ENCODE measurements around the gene MLIP. TPM values are rescaled to one million over a fixed set of nuclear protein-coding genes. Genes with fewer than 3 reads are reported as not detected.

Gene MLIP, protein sequence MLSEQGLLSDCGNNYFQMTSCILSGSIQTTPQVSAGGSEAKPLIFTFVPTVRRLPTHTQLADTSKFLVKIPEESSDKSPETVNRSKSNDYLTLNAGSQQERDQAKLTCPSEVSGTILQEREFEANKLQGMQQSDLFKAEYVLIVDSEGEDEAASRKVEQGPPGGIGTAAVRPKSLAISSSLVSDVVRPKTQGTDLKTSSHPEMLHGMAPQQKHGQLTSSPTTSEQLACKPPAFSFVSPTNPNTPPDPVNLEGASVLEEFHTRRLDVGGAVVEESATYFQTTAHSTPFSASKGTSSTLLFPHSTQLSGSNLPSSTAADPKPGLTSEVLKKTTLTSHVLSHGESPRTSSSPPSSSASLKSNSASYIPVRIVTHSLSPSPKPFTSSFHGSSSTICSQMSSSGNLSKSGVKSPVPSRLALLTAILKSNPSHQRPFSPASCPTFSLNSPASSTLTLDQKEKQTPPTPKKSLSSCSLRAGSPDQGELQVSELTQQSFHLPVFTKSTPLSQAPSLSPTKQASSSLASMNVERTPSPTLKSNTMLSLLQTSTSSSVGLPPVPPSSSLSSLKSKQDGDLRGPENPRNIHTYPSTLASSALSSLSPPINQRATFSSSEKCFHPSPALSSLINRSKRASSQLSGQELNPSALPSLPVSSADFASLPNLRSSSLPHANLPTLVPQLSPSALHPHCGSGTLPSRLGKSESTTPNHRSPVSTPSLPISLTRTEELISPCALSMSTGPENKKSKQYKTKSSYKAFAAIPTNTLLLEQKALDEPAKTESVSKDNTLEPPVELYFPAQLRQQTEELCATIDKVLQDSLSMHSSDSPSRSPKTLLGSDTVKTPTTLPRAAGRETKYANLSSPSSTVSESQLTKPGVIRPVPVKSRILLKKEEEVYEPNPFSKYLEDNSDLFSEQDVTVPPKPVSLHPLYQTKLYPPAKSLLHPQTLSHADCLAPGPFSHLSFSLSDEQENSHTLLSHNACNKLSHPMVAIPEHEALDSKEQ
- not detected for polyA plus RNA-seq (2013, experiment 1 of 2)
- 0.19 TPM for polyA plus RNA-seq (2013, experiment 2 of 2)

DNA sequence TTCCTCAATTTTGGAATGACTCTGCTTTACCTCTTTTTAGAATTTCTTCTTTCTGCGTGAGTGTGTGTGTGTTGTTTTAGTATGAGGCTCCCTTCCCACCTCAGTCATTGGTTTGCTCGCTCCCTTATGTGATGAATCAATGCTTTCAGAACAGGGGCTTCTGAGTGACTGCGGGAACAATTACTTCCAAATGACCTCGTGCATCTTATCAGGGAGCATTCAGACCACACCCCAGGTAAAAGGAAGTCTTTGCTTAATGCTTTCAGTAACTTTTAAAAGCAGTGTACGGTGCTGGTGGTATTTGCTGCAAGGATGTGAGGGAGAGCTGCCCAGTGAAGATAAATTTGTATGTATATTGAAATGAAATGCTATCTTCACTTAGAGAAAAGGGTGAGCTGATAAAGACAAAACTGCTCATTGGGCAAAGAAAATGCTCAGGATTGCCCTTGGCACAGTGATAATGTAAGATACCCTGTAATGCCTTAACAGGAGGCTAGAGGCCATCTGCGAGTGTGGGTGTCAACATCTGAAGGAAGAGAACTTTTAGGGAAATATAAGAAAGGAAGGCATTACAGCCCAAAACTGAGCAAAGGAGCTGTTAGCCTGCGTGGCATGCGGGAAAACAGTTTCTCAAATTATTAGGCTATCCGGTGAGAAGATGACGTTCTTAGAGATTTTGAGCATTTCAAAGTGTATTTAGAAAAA, at the start of gene MLIP:
Gene MLIP (plus strand): TSS at position 103 of the 705 bp plus-strand sequence. CDS start 37 bp downstream, at position 140.
- Histone ChIP-seq H3K4me3 (ENCODE audit: low read length) (no peak within 1 kb of the TSS), H3K27ac (ENCODE audit: low read depth, low read length) (no peak within 1 kb of the TSS), H3K9me3 (ENCODE audit: insufficient read depth, low read depth, low read length) (no peaks in the 10 kb centered on the region), H3K36me3 (ENCODE audit: insufficient read depth, low read length) (no peaks in the 10 kb centered on the region), H3K4me1 (ENCODE audit: insufficient read depth, low read length) (0 out of 2 replicates have a peak, but pooled peaks cover 3% of the 10 kb centered on the region), H3K9ac (ENCODE audit: low read depth, low read length) (no peak within 1 kb of the TSS), H3K27me3 (ENCODE audit: insufficient read depth, low read length) (no peaks in the 10 kb centered on the region)
- WGBS, result 80% methylated on average over 8 of the region's 10 CpGs

DNA sequence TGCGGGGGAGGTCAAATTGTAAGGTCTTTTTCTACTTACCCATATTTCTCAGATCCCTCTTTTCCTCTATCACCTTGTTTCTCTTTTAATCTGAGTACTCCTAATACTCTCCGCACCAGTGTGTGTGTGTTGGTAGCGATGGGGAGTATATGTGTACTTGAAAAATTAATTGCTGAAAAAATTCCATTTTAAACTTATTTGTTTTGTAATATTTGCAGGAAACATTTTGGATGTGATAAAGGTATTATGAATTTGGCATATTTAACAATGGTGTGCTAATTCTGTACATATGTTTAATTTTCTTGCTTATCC, 48.1 kb upstream of the MLIP start:
- Histone ChIP-seq H3K9ac (ENCODE audit: low read depth, low read length) (no peak overlapping the region), H3K27ac (ENCODE audit: low read depth, low read length) (no peak overlapping the region), H3K4me1 (ENCODE audit: insufficient read depth, low read length) (no peaks in the 10 kb centered on the region), H3K36me3 (ENCODE audit: insufficient read depth, low read length) (no peaks in the 10 kb centered on the region), H3K27me3 (ENCODE audit: insufficient read depth, low read length) (no peaks in the 10 kb centered on the region), H3K4me3 (ENCODE audit: low read length) (no peak overlapping the region), H3K9me3 (ENCODE audit: insufficient read depth, low read depth, low read length) (no peaks in the 10 kb centered on the region)
- WGBS, result no CpG with 5 or more reads among the region's 3 CpGs

DNA sequence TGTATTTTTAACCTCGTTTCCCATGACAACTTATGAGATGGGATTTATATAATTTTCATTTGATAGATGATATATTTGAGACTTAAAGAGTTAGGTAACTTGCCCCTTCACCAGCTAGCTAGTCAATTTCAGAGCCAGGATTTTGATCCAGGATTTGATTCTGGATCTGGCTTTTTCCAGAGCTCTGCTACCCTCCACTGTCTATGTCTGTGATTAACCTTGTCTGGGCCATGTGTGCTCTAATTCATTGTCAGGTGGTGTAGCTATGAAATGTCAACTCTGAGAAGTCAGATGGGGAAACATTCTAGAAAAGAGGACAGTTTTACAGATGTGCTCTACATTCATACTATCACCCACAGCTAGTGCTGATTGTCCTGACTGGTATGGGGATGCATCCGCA, 42.5 kb upstream of the MLIP start:
- H3K4me1 ChIP-seq (ENCODE audit: insufficient read depth, low read length), result peaks cover 18% of the 10 kb centered on the region
- no peak overlapping the region for H3K4me3 ChIP-seq (ENCODE audit: low read length)
- H3K27me3 ChIP-seq (ENCODE audit: insufficient read depth, low read length), result no peaks in the 10 kb centered on the region
- H3K9ac ChIP-seq (ENCODE audit: low read depth, low read length), result no peak overlapping the region
- H3K36me3 ChIP-seq (ENCODE audit: insufficient read depth, low read length), result no peaks in the 10 kb centered on the region
- H3K27ac ChIP-seq (ENCODE audit: low read depth, low read length), result no peak overlapping the region
- WGBS, result 100% methylated on average over 1 of the region's 2 CpGs
- no peaks in the 10 kb centered on the region for H3K9me3 ChIP-seq (ENCODE audit: insufficient read depth, low read depth, low read length)

DNA sequence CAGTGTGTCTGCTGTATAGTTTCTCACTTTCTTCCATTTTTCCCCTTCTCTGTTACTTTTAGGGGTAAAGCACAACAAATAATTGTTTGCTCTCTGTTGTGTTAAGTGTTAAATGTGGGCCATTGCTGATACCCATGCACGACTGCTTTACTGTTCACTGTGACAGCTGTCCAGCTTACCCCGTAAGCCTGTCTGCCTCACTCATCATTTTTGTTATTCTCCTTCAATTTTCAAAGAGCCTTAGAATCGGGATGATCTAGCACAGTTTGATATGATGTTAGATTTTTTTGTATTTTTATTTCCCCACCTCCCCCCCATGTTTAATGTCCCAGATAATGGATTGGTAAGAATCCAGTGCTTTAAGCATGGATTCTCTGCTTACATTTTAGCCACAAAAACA, 41.2 kb upstream of the MLIP start:
- H3K9ac ChIP-seq (ENCODE audit: low read depth, low read length), result no peak overlapping the region
- H3K9me3 ChIP-seq (ENCODE audit: insufficient read depth, low read depth, low read length), result no peaks in the 10 kb centered on the region
- H3K36me3 ChIP-seq (ENCODE audit: insufficient read depth, low read length), result no peaks in the 10 kb centered on the region
- 88% methylated on average over 2 of the region's 3 CpGs for WGBS
- H3K4me3 ChIP-seq (ENCODE audit: low read length), result no peak overlapping the region
- H3K4me1 ChIP-seq (ENCODE audit: insufficient read depth, low read length), result peaks cover 27% of the 10 kb centered on the region
- no peak overlapping the region for H3K27ac ChIP-seq (ENCODE audit: low read depth, low read length)
- H3K27me3 ChIP-seq (ENCODE audit: insufficient read depth, low read length), result no peaks in the 10 kb centered on the region

DNA sequence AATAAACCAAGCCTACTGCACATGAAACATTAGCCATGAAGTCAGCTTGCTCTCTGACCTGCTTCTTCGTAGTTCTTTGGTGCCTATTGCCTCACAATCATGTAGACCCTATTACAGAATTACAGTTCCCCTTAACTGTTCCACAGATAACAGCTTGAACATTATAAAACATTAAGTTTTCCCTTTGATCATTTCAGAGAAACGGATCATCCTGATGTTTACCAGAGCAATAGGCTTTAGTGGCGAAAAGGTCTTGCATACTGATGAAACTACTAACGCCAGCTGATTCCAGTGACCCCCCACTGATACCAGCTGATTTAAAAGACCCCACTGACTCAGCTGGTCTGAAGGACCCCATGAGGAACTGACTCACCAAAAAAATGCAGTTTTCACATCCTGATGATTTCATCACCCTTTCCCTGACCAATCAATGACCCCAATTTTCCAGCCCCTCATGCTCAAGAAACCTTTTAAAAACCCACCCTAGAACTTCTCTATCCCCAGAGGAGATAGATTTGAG, 39.4 kb upstream of the MLIP start:
- peaks cover 27% of the 10 kb centered on the region for H3K4me1 ChIP-seq (ENCODE audit: insufficient read depth, low read length)
- no peak overlapping the region for H3K9ac ChIP-seq (ENCODE audit: low read depth, low read length)
- no peak overlapping the region for H3K27ac ChIP-seq (ENCODE audit: low read depth, low read length)
- H3K27me3 ChIP-seq (ENCODE audit: insufficient read depth, low read length), result no peaks in the 10 kb centered on the region
- no peaks in the 10 kb centered on the region for H3K36me3 ChIP-seq (ENCODE audit: insufficient read depth, low read length)
- no peak overlapping the region for H3K4me3 ChIP-seq (ENCODE audit: low read length)
- WGBS, result 80% methylated on average over 4 of the region's 4 CpGs
- H3K9me3 ChIP-seq (ENCODE audit: insufficient read depth, low read depth, low read length), result no peaks in the 10 kb centered on the region

DNA sequence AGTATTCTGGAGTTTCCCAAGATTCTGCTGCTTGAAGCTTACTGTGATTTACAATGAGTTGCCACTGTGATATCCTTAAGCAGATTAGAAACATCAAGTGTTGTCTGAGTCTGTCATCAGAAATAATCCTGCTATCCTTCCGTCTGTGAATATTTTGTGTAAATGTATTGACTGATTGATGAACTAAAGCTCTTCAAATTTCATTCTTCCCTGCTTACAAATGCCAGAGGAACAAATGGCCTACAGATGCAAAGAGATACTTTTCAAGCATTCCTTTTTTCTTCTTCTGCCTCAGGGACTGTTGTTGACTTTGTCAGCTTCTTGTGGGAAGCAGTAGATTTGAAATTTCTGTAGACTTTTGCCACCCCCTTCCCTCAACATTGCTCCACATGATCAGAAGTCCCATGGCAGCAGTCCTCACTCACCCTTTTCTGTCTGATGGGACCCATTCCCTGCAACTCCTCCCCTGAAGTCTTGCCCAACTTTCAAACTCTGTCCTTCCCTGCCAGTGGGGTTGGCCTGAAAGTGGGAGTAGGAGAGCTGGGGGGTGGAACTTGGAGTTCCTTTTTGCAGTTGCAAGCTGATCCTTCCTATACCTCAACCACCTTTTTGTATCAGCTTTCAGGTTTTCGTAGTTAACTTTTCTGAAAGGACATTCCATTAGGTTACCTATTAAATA, 38.5 kb upstream of the MLIP start:
- Histone ChIP-seq H3K27me3 (ENCODE audit: insufficient read depth, low read length) (no peaks in the 10 kb centered on the region), H3K36me3 (ENCODE audit: insufficient read depth, low read length) (no peaks in the 10 kb centered on the region), H3K27ac (ENCODE audit: low read depth, low read length) (no peak overlapping the region), H3K9ac (ENCODE audit: low read depth, low read length) (no peak overlapping the region), H3K4me1 (ENCODE audit: insufficient read depth, low read length) (peaks cover 27% of the 10 kb centered on the region), H3K4me3 (ENCODE audit: low read length) (no peak overlapping the region), H3K9me3 (ENCODE audit: insufficient read depth, low read depth, low read length) (no peaks in the 10 kb centered on the region)
- WGBS, result no CpG with 5 or more reads among the region's 2 CpGs

DNA sequence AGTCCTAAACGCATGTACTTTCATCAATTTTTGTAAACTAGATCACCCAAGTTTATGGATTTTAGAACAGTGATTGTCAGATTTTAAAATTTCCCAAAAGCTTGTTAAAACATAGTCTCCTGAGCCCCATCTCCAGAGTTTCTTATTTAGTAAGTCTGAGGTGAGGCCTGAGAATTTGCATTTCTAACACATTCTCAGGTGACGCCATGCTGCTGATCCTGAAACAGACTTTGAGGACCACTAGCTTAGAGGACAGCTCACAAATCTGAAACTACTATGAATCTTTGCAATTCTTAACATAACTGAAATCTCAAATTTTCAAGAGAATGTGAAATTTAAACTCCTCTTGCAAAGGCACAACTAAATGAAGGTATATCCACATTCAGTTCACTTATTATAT, 37.8 kb upstream of the MLIP start:
- Histone ChIP-seq H3K9me3 (ENCODE audit: insufficient read depth, low read depth, low read length) (no peaks in the 10 kb centered on the region), H3K4me1 (ENCODE audit: insufficient read depth, low read length) (peaks cover 27% of the 10 kb centered on the region), H3K27me3 (ENCODE audit: insufficient read depth, low read length) (no peaks in the 10 kb centered on the region), H3K27ac (ENCODE audit: low read depth, low read length) (no peak overlapping the region), H3K36me3 (ENCODE audit: insufficient read depth, low read length) (no peaks in the 10 kb centered on the region), H3K4me3 (ENCODE audit: low read length) (no peak overlapping the region), H3K9ac (ENCODE audit: low read depth, low read length) (no peak overlapping the region)
- 56% methylated on average over 1 of the region's 2 CpGs for WGBS

DNA sequence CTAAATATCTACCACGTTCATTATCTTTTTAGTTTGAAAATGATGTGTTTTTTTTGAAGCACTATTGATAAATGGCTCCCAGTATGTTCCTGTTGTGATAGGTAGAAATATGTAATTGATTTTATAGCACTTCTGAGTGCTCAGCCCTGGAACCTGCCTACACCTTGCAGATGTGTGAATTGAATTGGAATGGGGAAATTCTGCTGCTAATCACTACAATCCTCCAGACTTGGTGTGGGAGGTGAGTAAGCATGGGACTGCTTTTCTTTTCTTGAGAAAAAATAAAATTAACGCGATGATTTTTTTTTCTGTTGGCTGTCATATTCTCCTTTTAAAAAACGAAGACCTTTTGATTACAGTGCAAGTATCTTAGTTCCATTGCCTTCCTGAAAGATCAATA, 37.1 kb upstream of the MLIP start:
- WGBS, result 92% methylated on average over 4 of the region's 4 CpGs
- H3K9me3 ChIP-seq (ENCODE audit: insufficient read depth, low read depth, low read length), result no peaks in the 10 kb centered on the region
- H3K9ac ChIP-seq (ENCODE audit: low read depth, low read length), result no peak overlapping the region
- H3K36me3 ChIP-seq (ENCODE audit: insufficient read depth, low read length), result no peaks in the 10 kb centered on the region
- H3K4me3 ChIP-seq (ENCODE audit: low read length), result no peak overlapping the region
- peak overlapping the region; percentile 39; the same call in 1 of the 2 replicates for H3K27ac ChIP-seq (ENCODE audit: low read depth, low read length)
- no peaks in the 10 kb centered on the region for H3K27me3 ChIP-seq (ENCODE audit: insufficient read depth, low read length)
- H3K4me1 ChIP-seq (ENCODE audit: insufficient read depth, low read length), result peaks cover 27% of the 10 kb centered on the region

DNA sequence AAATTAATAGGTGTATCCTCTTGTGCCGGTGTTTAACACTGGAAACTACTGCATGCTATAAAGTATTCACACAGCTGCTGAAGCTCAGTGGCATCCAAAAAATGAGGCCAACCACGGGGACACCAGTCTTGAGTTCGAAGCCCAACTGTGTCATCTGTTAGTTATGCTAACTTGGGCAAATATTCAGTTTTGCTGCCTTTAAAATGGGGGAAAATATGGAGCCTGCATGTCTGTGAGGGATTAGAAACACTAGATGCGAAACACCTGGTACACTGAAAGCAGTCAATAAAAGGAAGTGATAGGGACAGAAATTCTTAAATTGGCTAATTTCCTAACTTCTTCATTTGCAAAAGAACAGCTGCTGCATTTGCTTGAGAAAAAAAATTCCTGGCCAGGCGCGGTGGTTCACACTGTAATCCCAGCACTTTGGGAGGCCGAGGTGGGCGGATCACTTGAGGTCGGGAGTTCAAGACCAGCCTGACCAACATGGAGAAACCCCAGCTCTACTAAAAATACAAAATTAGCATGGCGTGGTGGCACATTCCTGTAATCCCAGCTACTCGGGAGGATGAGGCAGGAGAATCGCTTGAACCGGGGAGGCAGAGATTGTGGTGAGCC, 36.6 kb upstream of the MLIP start:
- H3K9ac ChIP-seq (ENCODE audit: low read depth, low read length), result no peak overlapping the region
- H3K9me3 ChIP-seq (ENCODE audit: insufficient read depth, low read depth, low read length), result no peaks in the 10 kb centered on the region
- H3K4me1 ChIP-seq (ENCODE audit: insufficient read depth, low read length), result peaks cover 27% of the 10 kb centered on the region
- H3K27me3 ChIP-seq (ENCODE audit: insufficient read depth, low read length), result no peaks in the 10 kb centered on the region
- H3K36me3 ChIP-seq (ENCODE audit: insufficient read depth, low read length), result no peaks in the 10 kb centered on the region
- WGBS, result 84% methylated on average over 13 of the region's 13 CpGs
- peak overlapping the region; percentile 39; the same call in 1 of the 2 replicates for H3K27ac ChIP-seq (ENCODE audit: low read depth, low read length)
- no peak overlapping the region for H3K4me3 ChIP-seq (ENCODE audit: low read length)

DNA sequence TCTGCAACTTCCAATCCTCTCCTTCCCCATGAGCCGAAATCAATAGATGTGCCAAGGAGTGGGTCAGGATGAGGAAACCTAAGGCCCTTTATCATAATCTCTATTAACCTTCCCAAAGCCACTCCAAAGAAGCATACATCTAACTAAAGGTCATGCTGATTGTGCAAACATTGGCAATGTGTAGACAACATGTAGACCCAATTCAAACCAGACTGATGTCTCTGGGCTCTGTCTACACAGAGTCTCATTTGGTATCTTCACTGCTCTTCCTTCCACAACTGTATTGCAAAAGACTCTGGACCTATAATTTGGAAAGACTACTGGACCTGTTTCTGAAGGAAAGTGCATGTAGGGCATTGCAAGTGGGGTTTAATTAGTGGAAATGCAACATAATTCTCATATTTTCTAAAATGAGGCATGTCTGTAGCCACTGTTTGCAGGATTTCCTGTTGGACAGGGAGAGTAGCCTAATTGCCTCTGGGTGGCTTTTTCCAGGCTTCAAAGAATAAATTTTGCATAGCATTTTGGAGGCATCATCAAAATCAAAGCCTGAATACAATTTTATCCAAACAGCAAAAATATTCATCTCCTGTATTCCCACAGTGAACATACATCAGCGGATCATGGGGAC, 35.0 kb upstream of the MLIP start:
- Histone ChIP-seq H3K4me1 (ENCODE audit: insufficient read depth, low read length) (peaks cover 27% of the 10 kb centered on the region), H3K4me3 (ENCODE audit: low read length) (no peak overlapping the region), H3K27ac (ENCODE audit: low read depth, low read length) (no peak overlapping the region), H3K27me3 (ENCODE audit: insufficient read depth, low read length) (no peaks in the 10 kb centered on the region), H3K9me3 (ENCODE audit: insufficient read depth, low read depth, low read length) (no peaks in the 10 kb centered on the region), H3K36me3 (ENCODE audit: insufficient read depth, low read length) (no peaks in the 10 kb centered on the region), H3K9ac (ENCODE audit: low read depth, low read length) (no peak overlapping the region)
- 89% methylated on average over 2 of the region's 2 CpGs for WGBS
